ENCODE results near the gene KCNH4. TPM values are rescaled to one million over a fixed set of nuclear protein-coding genes. Genes with fewer than 3 reads are reported as not detected.
"Not testable (repeated sequence)": the region's sequence is repeated elsewhere in the genome, so short reads cannot be mapped to it uniquely, and the experiment has no call there.

KCNH4 gene
- total and polyA plus RNA-seq, 2 donors (not counting 1 experiment from before 2014, with no cell fraction given), result 0.62 to 1.0 TPM

DNA sequence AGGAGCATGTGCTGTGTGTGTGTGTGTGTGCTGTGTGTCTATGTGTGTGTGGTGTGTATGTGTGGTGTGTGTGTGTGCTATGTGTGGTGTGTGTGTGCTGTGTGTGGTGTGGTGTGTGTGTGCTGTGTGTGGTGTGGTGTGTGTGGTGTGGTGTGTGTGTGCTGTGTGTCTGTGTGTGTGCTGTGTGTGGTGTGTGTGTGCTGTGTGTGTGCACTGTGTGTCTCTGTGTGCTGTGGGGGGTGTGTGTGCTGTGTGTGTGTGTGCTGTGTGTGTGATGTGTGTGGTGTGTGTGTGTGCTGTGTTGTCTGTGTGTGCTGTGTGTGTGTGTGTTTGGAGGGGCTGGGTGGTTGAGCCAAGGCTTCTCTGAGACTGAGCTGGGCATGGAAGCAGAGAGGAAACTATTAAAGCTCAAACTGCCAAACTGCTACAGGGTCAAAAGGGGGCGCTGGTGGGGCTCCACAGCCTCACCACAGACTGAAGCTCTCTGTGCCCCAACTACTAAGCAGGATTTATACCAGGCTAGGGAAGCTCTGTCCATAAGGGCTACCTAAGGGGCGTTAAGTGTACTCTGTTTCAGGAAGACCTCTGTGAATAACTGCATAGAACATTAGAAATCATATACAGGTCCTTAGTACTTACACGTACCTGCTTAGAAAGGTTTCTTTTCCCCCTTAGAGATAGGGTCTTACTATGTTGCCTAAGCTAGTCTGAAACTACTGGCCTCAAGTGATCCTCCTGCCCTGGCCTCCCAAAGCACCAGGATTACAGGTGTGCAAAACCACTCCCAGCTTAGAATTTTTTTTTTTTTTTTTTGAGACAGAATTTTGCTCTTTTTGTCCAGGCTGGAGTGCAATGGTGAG is 41.2 kb upstream of the KCNH4 start:
- intact Hi-C loops (cut with micrococcal nuclease), result loop anchor here (2.0 to 10.0 kb wide), 2 partner anchors 53 to 185 kb away; partner anchors contain the start of gene STAT5B
- no peaks in the 10 kb centered on the region for H4K20me1 ChIP-seq (ENCODE audit: control insufficient read depth, insufficient read depth, low read length, poor library complexity, severe bottlenecking)
- H3K4me1 ChIP-seq (ENCODE audit: control insufficient read depth in 2 of 2, insufficient read depth in 2 of 2, low read length in 2 of 2), result no peaks in the 10 kb centered on the region
- DNase-seq (peak; percentile 65), ATAC-seq (ENCODE audit: low read depth) (peak; percentile 64)
- ChIA-PET CTCF (interaction anchor here (0.5 to 2.3 kb wide), 30 partner anchors 8 to 917 kb away, joined by 3 to 16 read pairs (median 5); partner anchors contain the start of genes GHDC, HCRT and STAT5A), POLR2A (interaction anchor here (0.6 to 1.0 kb wide), 3 partner anchors 52 to 90 kb away, joined by 4 to 7 read pairs (median 4); no protein-coding TSS in a partner anchor)
- no peak overlapping the region for H3K27ac ChIP-seq (ENCODE audit: low read length in 2 of 2)
- H3K4me3 Mint-ChIP-seq, result no peak overlapping the region
- no peaks in the 10 kb centered on the region for H3K79me2 ChIP-seq (ENCODE audit: control insufficient read depth, insufficient read depth, low read length)
- no peak overlapping the region for H3K27ac Mint-ChIP-seq
- no peak overlapping the region for H3K4me2 ChIP-seq (replicated peaks; ENCODE audit: low read depth, low read length, poor library complexity, severe bottlenecking)
- no peak overlapping the region for H3K9ac ChIP-seq (ENCODE audit: low read length)
- no peak overlapping the region for H3K4me3 ChIP-seq (ENCODE audit: control extremely low read depth in 1 of 5, extremely low read depth in 1 of 5, insufficient read depth in 1 of 5, low read depth in 2 of 5, low read length in 4 of 5)
- no peaks in the 10 kb centered on the region for H3K27me3 ChIP-seq (replicated peaks in 1 of 4; ENCODE audit: control extremely low read depth in 1 of 4, control insufficient read depth in 3 of 4, insufficient read depth in 4 of 4, low read length in 3 of 4)
- H3K36me3 ChIP-seq (replicated peaks in 1 of 2; ENCODE audit: control extremely low read depth in 1 of 2, control insufficient read depth in 1 of 2, extremely low read depth in 1 of 2, insufficient read depth in 2 of 2, low read length in 1 of 2), result peaks cover 16 to 50% of the 10 kb centered on the region in 2 experiments
- WGBS (ENCODE audit: insufficient coverage), result 0% methylated on average over 1 of the region's 3 CpGs
- TF ChIP-seq EZH2 (IDR thresholded peaks at IDR 0.05; ENCODE audit: borderline replicate concordance, insufficient read depth, low read depth, low read length, poor library complexity, severe bottlenecking) (no peak), CTCF (IDR thresholded peaks at IDR 0.05) (peak; percentile 66)
- no peak overlapping the region for H2AFZ ChIP-seq (ENCODE audit: insufficient read depth, low read depth, low read length, poor library complexity, severe bottlenecking)
- no peaks in the 10 kb centered on the region for H3K27me3 Mint-ChIP-seq
- H3K4me1 Mint-ChIP-seq, result no peaks in the 10 kb centered on the region
- H3K9me3 ChIP-seq (ENCODE audit: control extremely low read depth in 1 of 3, control insufficient read depth in 2 of 3, insufficient read depth in 1 of 3, low read length in 2 of 3), result no peaks in the 10 kb centered on the region
- H3K9me3 Mint-ChIP-seq (ENCODE audit: insufficient read depth), result no peaks in the 10 kb centered on the region

DNA sequence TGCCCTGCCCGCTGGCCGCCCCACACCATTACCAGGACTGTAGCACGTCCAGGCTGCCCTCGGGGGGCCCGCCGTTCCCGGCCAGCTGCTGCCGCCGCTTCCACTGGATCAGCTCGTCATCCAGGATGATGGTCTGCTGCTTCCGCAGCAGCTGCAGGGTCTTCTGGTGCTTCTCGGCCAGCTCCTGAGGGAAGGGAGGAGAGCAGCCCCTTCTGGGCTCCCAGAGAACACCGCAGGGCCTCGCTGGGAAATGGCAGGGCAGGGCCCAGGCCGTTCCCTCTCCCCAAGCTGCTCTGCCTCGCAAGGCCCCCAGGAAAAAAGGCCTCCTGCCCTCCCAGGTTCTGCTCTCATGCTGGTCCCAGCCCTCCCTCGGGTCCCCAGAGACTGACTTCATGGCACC is 38.3 kb upstream of the KCNH4 start:
- H3K27me3 Mint-ChIP-seq; H3K4me1 Mint-ChIP-seq; H3K27me3 ChIP-seq (replicated peaks in 1 of 4; ENCODE audit: control extremely low read depth in 1 of 4, control insufficient read depth in 3 of 4, insufficient read depth in 4 of 4, low read length in 3 of 4); H3K9ac ChIP-seq (ENCODE audit: low read length); H3K27ac ChIP-seq (ENCODE audit: low read length in 2 of 2); POLR2A ChIA-PET; H3K79me2 ChIP-seq (ENCODE audit: control insufficient read depth, insufficient read depth, low read length); CTCF ChIA-PET; H3K4me2 ChIP-seq (replicated peaks; ENCODE audit: low read depth, low read length, poor library complexity, severe bottlenecking); ATAC-seq (ENCODE audit: low read depth); H3K27ac Mint-ChIP-seq; H4K20me1 ChIP-seq (ENCODE audit: control insufficient read depth, insufficient read depth, low read length, poor library complexity, severe bottlenecking); H3K4me3 ChIP-seq (ENCODE audit: control extremely low read depth in 1 of 5, extremely low read depth in 1 of 5, insufficient read depth in 1 of 5, low read depth in 2 of 5, low read length in 4 of 5); intact Hi-C loops (cut with micrococcal nuclease); H3K4me3 Mint-ChIP-seq; H3K9me3 ChIP-seq (ENCODE audit: control extremely low read depth in 1 of 3, control insufficient read depth in 2 of 3, insufficient read depth in 1 of 3, low read length in 2 of 3); DNase-seq; H3K9me3 Mint-ChIP-seq (ENCODE audit: insufficient read depth); H3K4me1 ChIP-seq (ENCODE audit: control insufficient read depth in 2 of 2, insufficient read depth in 2 of 2, low read length in 2 of 2); H2AFZ ChIP-seq (ENCODE audit: insufficient read depth, low read depth, low read length, poor library complexity, severe bottlenecking): not testable (repeated sequence)
- WGBS (ENCODE audit: insufficient coverage), result no CpG with 5 or more reads among the region's 17 CpGs
- H3K36me3 ChIP-seq (replicated peaks in 1 of 2; ENCODE audit: control extremely low read depth in 1 of 2, control insufficient read depth in 1 of 2, extremely low read depth in 1 of 2, insufficient read depth in 2 of 2, low read length in 1 of 2), result peaks cover 20 to 61% of the 10 kb centered on the region in 2 experiments

Data from B cell (primary cell).